ENCODE measurements around the gene ADAT1. TPM values are rescaled to one million over a fixed set of nuclear protein-coding genes. Genes with fewer than 3 reads are reported as not detected.

ADAT1 gene
- total RNA-seq, 1 donor from 2014 or later: 65.8 TPM

DNA sequence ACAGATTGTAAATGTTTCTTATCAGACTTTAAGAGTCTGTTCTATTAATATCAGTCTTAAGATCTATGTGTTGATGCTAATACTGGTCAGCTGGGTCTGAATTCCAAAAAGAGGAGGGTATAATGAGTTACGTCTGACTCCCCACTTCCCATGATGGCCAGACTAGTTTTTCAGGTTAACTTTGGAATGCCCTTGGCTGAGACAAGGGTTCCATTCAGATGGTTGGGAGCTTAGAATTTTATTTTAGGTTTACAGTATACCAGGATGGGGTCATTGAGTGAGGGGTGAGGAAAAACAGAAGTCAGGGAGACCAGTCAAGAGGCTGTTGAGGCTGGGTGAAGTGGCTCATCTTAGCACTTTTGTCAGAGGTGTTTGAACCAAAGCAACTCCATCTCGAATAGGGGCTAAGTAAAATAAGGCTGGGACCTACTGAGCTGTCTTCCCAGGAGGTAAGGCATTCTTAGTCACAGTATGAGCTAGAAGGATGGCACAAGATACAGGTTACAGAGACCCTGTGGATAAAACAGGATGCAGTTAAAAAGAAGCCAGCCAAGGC lies 64.2 kb downstream of the ADAT1 start:
- Mint-ChIP-seq H3K9me3 (ENCODE audit: low read depth) (no peaks in the 10 kb centered on the region), H3K4me1 (ENCODE audit: low read depth) (peaks cover 3% of the 10 kb centered on the region), H3K4me3 (ENCODE audit: low read depth) (no peak overlapping the region), H3K36me3 (ENCODE audit: insufficient read depth) (no peaks in the 10 kb centered on the region), H3K27ac (no peak overlapping the region), H3K27me3 (peaks cover 15% of the 10 kb centered on the region)
- no peak for TF ChIP-seq CTCF (IDR thresholded peaks at IDR 0.05; ENCODE audit: unreplicated experiment)
- DNase-seq (ENCODE audit: low spot score, unreplicated experiment): no peak

- DNase-seq (ENCODE audit: low spot score, unreplicated experiment): no peak
- Mint-ChIP-seq H3K27ac (peak overlapping the region; percentile 80), H3K9me3 (ENCODE audit: low read depth) (no peaks in the 10 kb centered on the region), H3K36me3 (ENCODE audit: insufficient read depth) (no peaks in the 10 kb centered on the region), H3K27me3 (peaks cover 5% of the 10 kb centered on the region), H3K4me1 (ENCODE audit: low read depth) (peaks cover 3% of the 10 kb centered on the region), H3K4me3 (ENCODE audit: low read depth) (peak overlapping the region; percentile 92)
- TF ChIP-seq CTCF (IDR thresholded peaks at IDR 0.05; ENCODE audit: unreplicated experiment): no peak
Observed at GRCh38 chr16:75556431-75556950, 66.6 kb downstream of the ADAT1 start.

- DNase-seq (ENCODE audit: low spot score, unreplicated experiment): peak; percentile 87
- H3K4me3 Mint-ChIP-seq (ENCODE audit: low read depth): peak within 1 kb of the TSS; percentile 92
- TF ChIP-seq CTCF (IDR thresholded peaks at IDR 0.05; ENCODE audit: unreplicated experiment): peak; percentile 18
- no peaks in the 10 kb centered on the region for H3K9me3 Mint-ChIP-seq (ENCODE audit: low read depth)
- H3K4me1 Mint-ChIP-seq (ENCODE audit: low read depth): peaks cover 3% of the 10 kb centered on the region
- H3K27me3 Mint-ChIP-seq: peaks cover 5% of the 10 kb centered on the region
- peak within 1 kb of the TSS; percentile 97 for H3K27ac Mint-ChIP-seq
- no peaks in the 10 kb centered on the region for H3K36me3 Mint-ChIP-seq (ENCODE audit: insufficient read depth)
Observed at GRCh38 chr16:75555707-75556430, 67.2 kb downstream of the ADAT1 start, which contains the start of gene TMEM231. TSS of gene TMEM231 (minus strand) at chr16:75556252. CDS start at chr16:75556209, 43 bp downstream.

DNA sequence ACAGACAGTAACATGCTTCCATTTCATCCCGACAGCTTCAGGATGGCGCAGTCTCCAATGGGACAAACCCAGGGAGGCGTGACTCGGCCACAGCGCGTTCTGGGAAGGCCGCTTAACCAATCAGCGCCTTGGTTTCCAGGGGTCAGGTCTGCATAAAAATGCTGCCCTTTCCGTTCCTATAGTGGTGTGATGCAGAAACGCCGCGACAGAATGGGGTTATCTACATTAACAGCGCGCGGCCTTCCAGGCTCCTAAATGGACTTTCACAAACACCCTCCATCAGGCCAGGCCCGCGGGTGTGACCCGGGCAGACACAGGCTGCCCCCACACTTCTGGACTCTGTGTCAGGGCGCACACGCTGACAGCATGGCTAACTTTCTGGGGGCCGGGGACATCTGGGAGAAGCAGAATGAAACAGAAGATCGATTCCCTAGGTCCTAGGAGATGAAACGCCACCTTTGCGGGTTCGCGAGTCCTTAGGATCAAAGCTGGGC lies 67.8 kb downstream of the ADAT1 start:
- peak overlapping the region; percentile 92 for H3K4me3 Mint-ChIP-seq (ENCODE audit: low read depth)
- peaks cover 3% of the 10 kb centered on the region for H3K4me1 Mint-ChIP-seq (ENCODE audit: low read depth)
- H3K36me3 Mint-ChIP-seq (ENCODE audit: insufficient read depth): no peaks in the 10 kb centered on the region
- DNase-seq (ENCODE audit: low spot score, unreplicated experiment): peak; percentile 59
- H3K27ac Mint-ChIP-seq: peak overlapping the region; percentile 97
- H3K9me3 Mint-ChIP-seq (ENCODE audit: low read depth): no peaks in the 10 kb centered on the region
- TF ChIP-seq CTCF (IDR thresholded peaks at IDR 0.05; ENCODE audit: unreplicated experiment): no peak
- H3K27me3 Mint-ChIP-seq: peaks cover 5% of the 10 kb centered on the region

DNA sequence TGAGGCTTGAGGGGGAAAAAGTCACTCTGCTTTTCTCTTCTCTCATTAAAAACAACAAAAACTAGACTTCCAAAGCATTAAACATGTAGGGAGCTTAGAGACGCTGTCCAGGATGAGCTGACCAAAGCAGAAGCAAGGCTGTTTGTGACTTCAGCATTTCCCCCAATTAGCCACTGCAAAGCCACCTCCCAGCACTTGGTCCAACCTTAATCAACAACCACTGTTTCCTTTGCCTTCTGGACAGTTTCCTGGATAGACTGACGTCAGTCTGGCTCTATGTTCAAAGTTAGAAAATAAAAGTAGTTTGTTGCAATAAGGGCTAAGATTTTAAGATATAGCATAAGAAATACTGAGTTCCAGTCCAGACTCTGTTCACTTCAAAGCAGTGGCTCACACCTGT lies 70.1 kb downstream of the ADAT1 start:
- no peak for TF ChIP-seq CTCF (IDR thresholded peaks at IDR 0.05; ENCODE audit: unreplicated experiment)
- H3K4me3 Mint-ChIP-seq (ENCODE audit: low read depth): no peak overlapping the region
- H3K4me1 Mint-ChIP-seq (ENCODE audit: low read depth): peaks cover 3% of the 10 kb centered on the region
- H3K36me3 Mint-ChIP-seq (ENCODE audit: insufficient read depth): no peaks in the 10 kb centered on the region
- no peak for DNase-seq (ENCODE audit: low spot score, unreplicated experiment)
- no peaks in the 10 kb centered on the region for H3K27me3 Mint-ChIP-seq
- H3K9me3 Mint-ChIP-seq (ENCODE audit: low read depth): no peaks in the 10 kb centered on the region
- no peak overlapping the region for H3K27ac Mint-ChIP-seq

Measured in progenitor cell of endocrine pancreas (in vitro differentiated cells).